WERI-Rb-1 (cell line): ENCODE data around the gene LRRC34.

ENCODE experiments used
- DNase-seq: peaks from one replicate; pipeline ENCODE4 v3.0.0-alpha.2; 2020
- H3K27ac ChIP-seq: fragments of 250-450 bp; sonication (Bioruptor Pico); 2 replicates; pipeline ENCODE4 v1.5.1; 2020; ENCODE audit warnings: mild to moderate bottlenecking, moderate library complexity
- H3K27me3 ChIP-seq: fragments of 250-450 bp; sonication (Bioruptor Pico); 2 replicates; pipeline ENCODE4 v1.5.1; 2021; ENCODE audit warnings: mild to moderate bottlenecking, low read depth, moderate library complexity; ENCODE audit not compliant: insufficient read depth, severe bottlenecking
- H3K36me3 ChIP-seq: fragments of 250-450 bp; sonication (Bioruptor Pico); 2 replicates; pipeline ENCODE4 v1.5.1; 2020; ENCODE audit warnings: mild to moderate bottlenecking, moderate library complexity
- H3K4me3 ChIP-seq: 2 replicates; pipeline ENCODE4 v1.5.1; 2011; ENCODE audit warnings: low read depth, mild to moderate bottlenecking, control low read depth, low read length
- H3K9me3 ChIP-seq: fragments of 250-450 bp; sonication (Bioruptor Pico); 2 replicates; pipeline ENCODE4 v1.5.1; 2021; ENCODE audit warnings: mild to moderate bottlenecking, moderate library complexity; ENCODE audit not compliant: severe bottlenecking
- CTCF ChIP-seq: IDR thresholded peaks from 2 replicates; pipeline ENCODE4 v1.5.1; 2011; ENCODE audit warnings: low read depth, mild to moderate bottlenecking, control low read depth, inconsistent platforms, low read length

The LRRC34 gene

GRCh38 chr3:169825316-169825715 lies 12.6 kb upstream of the LRRC34 start:
- no peak for DNase-seq
- Histone ChIP-seq H3K36me3 (no peaks in the 10 kb centered on the region), H3K4me3 (no peak overlapping the region), H3K9me3 (no peaks in the 10 kb centered on the region), H3K27me3 (no peaks in the 10 kb centered on the region), H3K27ac (no peak overlapping the region)
- TF ChIP-seq CTCF = no peak

GRCh38 chr3:169822983-169823382 lies 10.3 kb upstream of the LRRC34 start:
- no peak for TF ChIP-seq CTCF
- H3K9me3 ChIP-seq = no peaks in the 10 kb centered on the region
- H3K4me3 ChIP-seq = no peak overlapping the region
- H3K27ac ChIP-seq = no peak overlapping the region
- no peak for DNase-seq
- no peaks in the 10 kb centered on the region for H3K36me3 ChIP-seq
- H3K27me3 ChIP-seq = no peaks in the 10 kb centered on the region

- no peaks in the 10 kb centered on the region for H3K36me3 ChIP-seq
- H3K4me3 ChIP-seq = no peak overlapping the region
- H3K27ac ChIP-seq = no peak overlapping the region
- no peaks in the 10 kb centered on the region for H3K27me3 ChIP-seq
- H3K9me3 ChIP-seq = no peaks in the 10 kb centered on the region
- DNase-seq = no peak
- no peak for TF ChIP-seq CTCF
Observed at GRCh38 chr3:169822540-169822939, 9.8 kb upstream of the LRRC34 start.

GRCh38 chr3:169822091-169822490 lies 9.4 kb upstream of the LRRC34 start:
- no peaks in the 10 kb centered on the region for H3K27me3 ChIP-seq
- TF ChIP-seq CTCF = no peak
- no peaks in the 10 kb centered on the region for H3K9me3 ChIP-seq
- no peak for DNase-seq
- no peaks in the 10 kb centered on the region for H3K36me3 ChIP-seq
- H3K4me3 ChIP-seq = no peak overlapping the region
- no peak overlapping the region for H3K27ac ChIP-seq

GRCh38 chr3:169818316-169818715 lies 5.6 kb upstream of the LRRC34 start:
- TF ChIP-seq CTCF = no peak
- Histone ChIP-seq H3K9me3 (peaks cover 3% of the 10 kb centered on the region), H3K4me3 (no peak overlapping the region), H3K36me3 (no peaks in the 10 kb centered on the region), H3K27me3 (no peaks in the 10 kb centered on the region), H3K27ac (no peak overlapping the region)
- DNase-seq = no peak

- peaks cover 3% of the 10 kb centered on the region for H3K9me3 ChIP-seq
- no peak for DNase-seq
- no peaks in the 10 kb centered on the region for H3K27me3 ChIP-seq
- no peaks in the 10 kb centered on the region for H3K36me3 ChIP-seq
- TF ChIP-seq CTCF = no peak
- H3K4me3 ChIP-seq = no peak overlapping the region
- H3K27ac ChIP-seq = no peak overlapping the region
Observed at GRCh38 chr3:169815590-169816150, 3.0 kb upstream of the LRRC34 start.
